SJSA1 (cell line): ENCODE measurements around the gene PDE9A. TPM values are rescaled to one million over a fixed set of nuclear protein-coding genes. Genes with fewer than 3 reads are reported as not detected.

Experiments used
- DNase-seq, 2 experiments: peaks; one replicate each; pipeline ENCODE4 v3.0.0-alpha.2; 2015 to 2020; ENCODE audit warnings: low spot score in 2 of 2, low read depth in 1 of 2
- H3K27ac ChIP-seq: fragments of 250-450 bp; sonication (Bioruptor Pico); 2 replicates; pipeline ENCODE4 v1.5.1; 2020; ENCODE audit warnings: mild to moderate bottlenecking, moderate library complexity
- H3K27me3 ChIP-seq: fragments of 250-450 bp; sonication (Bioruptor Pico); replicated peaks from 2 replicates; pipeline ENCODE4 v1.5.1; 2020; ENCODE audit warnings: mild to moderate bottlenecking, moderate library complexity
- H3K36me3 ChIP-seq: fragments of 250-450 bp; sonication (Bioruptor Pico); 2 replicates; pipeline ENCODE4 v1.5.1; 2020; ENCODE audit warnings: mild to moderate bottlenecking
- H3K4me1 ChIP-seq: fragments of 250-450 bp; sonication (Bioruptor Pico); replicated peaks from 2 replicates; pipeline ENCODE4 v1.6.1; 2021; ENCODE audit warnings: mild to moderate bottlenecking
- H3K4me3 ChIP-seq: fragments of 250-450 bp; sonication (Bioruptor Pico); 2 replicates; pipeline ENCODE4 v1.5.1; 2020; ENCODE audit warnings: mild to moderate bottlenecking
- H3K9me3 ChIP-seq: fragments of 250-450 bp; sonication (Bioruptor Pico); replicated peaks from 2 replicates; pipeline ENCODE4 v1.5.1; 2020; ENCODE audit warnings: mild to moderate bottlenecking
- total RNA-seq: library from RNA; depleted of rRNA; stranded (reverse); fragments of >200 nt; shearing (Covaris generic); gene quantifications from 2 replicates; pipeline ENCODE4 v1.2.3, GENCODE V29; 2014

PDE9A gene
- total RNA-seq, 1 experiment from 2014 or later = 10.3 TPM

DNA sequence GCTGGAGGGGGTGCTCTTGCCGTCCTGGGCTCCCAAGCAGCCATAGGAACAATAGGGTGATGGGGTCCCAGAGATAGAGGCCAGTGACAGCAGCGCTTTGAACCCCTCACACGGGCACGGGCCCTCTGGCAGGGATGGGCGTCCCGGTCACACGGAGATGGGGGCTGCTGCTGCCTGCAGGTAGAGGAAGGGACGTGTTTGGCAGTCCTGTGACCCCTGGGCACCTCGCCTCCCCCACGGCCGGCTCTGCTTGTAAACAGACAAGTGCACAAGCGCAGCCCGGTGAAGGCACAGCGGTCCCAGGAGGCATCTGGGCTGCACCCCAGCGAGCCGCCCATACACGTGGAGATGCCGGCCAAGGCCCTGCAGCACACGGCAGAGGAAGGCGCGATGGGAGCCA is 36.5 kb upstream of the PDE9A start:
- Histone ChIP-seq H3K27me3 (peaks cover 15% of the 10 kb centered on the region; the same call in 1 of the 2 replicates), H3K4me3 (no peak overlapping the region), H3K4me1 (peaks cover 15% of the 10 kb centered on the region)

GRCh38 chr21:42617486-42617885 is 35.9 kb upstream of the PDE9A start:
- H3K36me3 ChIP-seq = no peaks in the 10 kb centered on the region
- H3K9me3 ChIP-seq = peaks cover 2% of the 10 kb centered on the region; the same call in 1 of the 2 replicates
- no peak for DNase-seq
- no peak overlapping the region for H3K4me3 ChIP-seq
- peaks cover 15% of the 10 kb centered on the region for H3K4me1 ChIP-seq
- no peak overlapping the region for H3K27ac ChIP-seq
- peaks cover 15% of the 10 kb centered on the region; the same call in 1 of the 2 replicates for H3K27me3 ChIP-seq

More for the DNA sequence above, 36.5 kb upstream of the PDE9A start:
- Histone ChIP-seq H3K27ac (no peak overlapping the region), H3K9me3 (peaks cover 2% of the 10 kb centered on the region; the same call in 1 of the 2 replicates), H3K36me3 (no peaks in the 10 kb centered on the region)
- no peak for DNase-seq

DNA sequence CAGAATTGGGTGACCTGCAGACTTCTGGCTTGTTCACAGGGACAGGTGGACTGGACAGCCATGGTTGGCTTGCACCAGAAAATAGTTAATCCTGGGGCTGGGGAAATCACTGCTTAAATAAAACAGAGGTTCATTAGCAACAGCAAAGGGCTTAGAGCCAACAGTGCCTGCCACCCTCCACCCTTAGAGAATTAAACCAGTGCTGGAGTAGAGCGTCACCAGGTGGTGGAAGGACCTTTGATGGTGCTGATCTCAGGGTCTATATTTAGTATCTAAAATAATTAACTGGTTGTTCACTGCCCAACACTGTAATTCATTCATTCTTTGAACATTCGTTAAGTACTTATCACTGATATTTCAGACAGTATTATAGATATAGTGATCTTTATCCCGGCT is 34.7 kb upstream of the PDE9A start:
- H3K9me3 ChIP-seq = peaks cover 2% of the 10 kb centered on the region; the same call in 1 of the 2 replicates
- H3K27ac ChIP-seq = no peak overlapping the region
- no peak overlapping the region for H3K4me3 ChIP-seq
- DNase-seq = no peak
- peaks cover 15% of the 10 kb centered on the region for H3K4me1 ChIP-seq
- H3K36me3 ChIP-seq = no peaks in the 10 kb centered on the region
- peaks cover 15% of the 10 kb centered on the region; the same call in 1 of the 2 replicates for H3K27me3 ChIP-seq

- Histone ChIP-seq H3K27ac (no peak overlapping the region), H3K9me3 (peaks cover 2% of the 10 kb centered on the region; the same call in 1 of the 2 replicates), H3K27me3 (peaks cover 15% of the 10 kb centered on the region; the same call in 1 of the 2 replicates), H3K4me3 (no peak overlapping the region), H3K36me3 (no peaks in the 10 kb centered on the region), H3K4me1 (peaks cover 15% of the 10 kb centered on the region)
- DNase-seq = no peak
These were observed 34.3 kb upstream of the PDE9A start for GRCh38 chr21:42619166-42619565.

- Histone ChIP-seq H3K27me3 (peaks cover 15% of the 10 kb centered on the region; the same call in 1 of the 2 replicates), H3K9me3 (peaks cover under 1% of the 10 kb centered on the region; the same call in 1 of the 2 replicates), H3K36me3 (no peaks in the 10 kb centered on the region), H3K4me3 (no peak overlapping the region), H3K4me1 (peaks cover 15% of the 10 kb centered on the region), H3K27ac (no peak overlapping the region)
- DNase-seq = no peak
These were observed 33.6 kb upstream of the PDE9A start for GRCh38 chr21:42619841-42620240.

DNA sequence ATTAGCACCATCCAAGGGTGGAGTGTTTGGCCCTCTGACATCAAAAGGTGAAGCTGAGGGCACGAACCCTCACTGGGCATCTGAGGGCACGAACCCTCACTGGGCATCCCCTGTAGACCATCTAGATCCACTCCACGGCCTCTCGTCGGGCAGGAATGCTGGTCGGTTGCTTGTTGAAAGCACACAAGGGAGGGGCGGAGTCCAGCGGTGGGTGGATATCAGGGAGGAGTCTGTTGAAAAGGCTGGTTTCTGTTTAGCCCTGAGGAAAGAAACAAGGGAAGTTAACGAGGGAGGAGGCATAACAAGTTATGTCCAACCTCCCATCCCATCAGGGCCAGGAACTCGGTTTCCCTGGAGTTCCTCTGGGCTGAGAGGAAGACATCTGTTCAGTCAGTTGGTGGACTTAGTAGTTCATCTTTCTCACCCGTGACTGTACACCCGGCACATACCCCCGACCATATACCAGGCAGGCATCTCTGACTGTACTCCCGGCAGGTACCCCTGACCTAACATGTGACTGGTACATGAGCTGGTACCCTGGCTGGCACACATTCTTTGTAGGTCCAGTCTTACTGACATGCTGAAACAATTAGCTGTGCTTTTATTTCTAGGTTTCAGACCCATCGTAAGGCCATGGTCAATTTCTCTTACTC is 32.1 kb upstream of the PDE9A start:
- Histone ChIP-seq H3K27ac (no peak overlapping the region), H3K4me1 (peaks cover 15% of the 10 kb centered on the region), H3K36me3 (no peaks in the 10 kb centered on the region), H3K27me3 (0 out of 2 replicates have a peak, but pooled peaks cover 10% of the 10 kb centered on the region), H3K9me3 (no peaks in the 10 kb centered on the region), H3K4me3 (no peak overlapping the region)
- peak in 1 of 2 experiments; percentile 20 for DNase-seq

DNA sequence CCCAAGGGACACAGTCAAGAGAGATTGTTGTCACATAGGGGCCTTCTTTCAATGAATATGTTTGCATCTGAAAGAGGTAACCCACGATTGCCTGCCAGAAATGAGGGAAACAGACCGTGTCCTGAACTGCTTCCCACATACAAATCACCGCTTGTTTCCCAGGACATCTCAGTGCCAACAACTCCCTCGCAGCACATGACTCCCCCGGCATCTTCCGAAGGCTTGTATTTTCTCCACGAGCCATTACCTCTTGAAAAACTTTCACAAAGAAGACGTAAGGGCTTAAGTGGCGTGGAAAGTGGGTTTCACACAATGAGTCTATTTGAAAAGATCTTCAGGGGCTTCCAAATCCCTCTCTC is 31.6 kb upstream of the PDE9A start:
- Histone ChIP-seq H3K27ac (no peak overlapping the region), H3K4me1 (peaks cover 15% of the 10 kb centered on the region), H3K36me3 (no peaks in the 10 kb centered on the region), H3K4me3 (no peak overlapping the region), H3K27me3 (0 out of 2 replicates have a peak, but pooled peaks cover 10% of the 10 kb centered on the region), H3K9me3 (no peaks in the 10 kb centered on the region)
- no peak for DNase-seq

GRCh38 chr21:42622284-42622683 is 31.1 kb upstream of the PDE9A start:
- no peak for DNase-seq
- 0 out of 2 replicates have a peak, but pooled peaks cover 10% of the 10 kb centered on the region for H3K27me3 ChIP-seq

GRCh38 chr21:42623694-42624093 is 29.7 kb upstream of the PDE9A start:
- H3K27ac ChIP-seq = no peak overlapping the region
- no peaks in the 10 kb centered on the region for H3K36me3 ChIP-seq
- H3K27me3 ChIP-seq = 0 out of 2 replicates have a peak, but pooled peaks cover 6% of the 10 kb centered on the region
- DNase-seq = no peak
- H3K4me3 ChIP-seq = no peak overlapping the region
- no peaks in the 10 kb centered on the region for H3K9me3 ChIP-seq
- H3K4me1 ChIP-seq = peaks cover 15% of the 10 kb centered on the region

More at GRCh38 chr21:42622284-42622683, 31.1 kb upstream of the PDE9A start:
- H3K36me3 ChIP-seq = no peaks in the 10 kb centered on the region
- H3K4me1 ChIP-seq = peaks cover 15% of the 10 kb centered on the region
- H3K9me3 ChIP-seq = no peaks in the 10 kb centered on the region
- no peak overlapping the region for H3K4me3 ChIP-seq
- H3K27ac ChIP-seq = no peak overlapping the region

DNA sequence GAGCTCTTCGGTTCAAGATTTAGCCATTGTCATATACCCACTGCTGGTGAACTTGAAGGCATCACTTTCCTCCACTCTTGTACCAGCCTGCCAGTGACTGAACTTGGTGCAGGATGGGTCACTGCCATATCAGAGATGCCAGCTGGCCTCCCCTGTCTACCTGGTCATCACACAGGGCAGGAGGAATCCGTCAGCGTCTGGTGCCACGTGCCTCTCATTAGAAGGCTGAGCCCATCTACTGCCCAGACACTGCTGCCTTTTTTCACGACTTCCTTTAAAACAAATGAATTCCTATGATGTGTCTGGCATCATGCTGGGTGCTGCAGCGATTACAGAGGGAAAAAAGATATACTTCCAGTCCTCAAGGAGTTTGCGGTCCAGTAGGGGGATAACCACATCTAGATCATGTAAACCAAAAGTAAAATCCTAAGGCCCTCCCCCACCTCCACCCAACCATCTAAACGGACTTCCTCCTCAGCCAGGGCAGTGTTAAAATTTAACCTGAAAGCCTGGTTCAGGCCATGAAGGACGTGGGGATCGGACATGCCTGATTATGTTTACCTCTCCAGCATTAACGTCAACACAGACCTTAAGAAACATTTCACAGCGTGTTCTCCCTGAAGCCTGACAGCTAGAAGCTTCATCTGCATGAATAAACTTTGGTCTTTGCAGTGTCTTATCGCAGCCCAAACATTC is 29.2 kb upstream of the PDE9A start:
- H3K27me3 ChIP-seq = 0 out of 2 replicates have a peak, but pooled peaks cover under 1% of the 10 kb centered on the region
- no peak overlapping the region for H3K4me3 ChIP-seq
- no peak overlapping the region for H3K27ac ChIP-seq
- peaks cover 15% of the 10 kb centered on the region for H3K4me1 ChIP-seq
- H3K36me3 ChIP-seq = no peaks in the 10 kb centered on the region
- no peak for DNase-seq
- no peaks in the 10 kb centered on the region for H3K9me3 ChIP-seq

GRCh38 chr21:42624936-42625335 is 28.5 kb upstream of the PDE9A start:
- Histone ChIP-seq H3K27me3 (0 out of 2 replicates have a peak, but pooled peaks cover under 1% of the 10 kb centered on the region), H3K4me1 (peaks cover 11% of the 10 kb centered on the region), H3K9me3 (no peaks in the 10 kb centered on the region), H3K27ac (no peak overlapping the region), H3K36me3 (no peaks in the 10 kb centered on the region), H3K4me3 (no peak overlapping the region)
- no peak for DNase-seq

DNA sequence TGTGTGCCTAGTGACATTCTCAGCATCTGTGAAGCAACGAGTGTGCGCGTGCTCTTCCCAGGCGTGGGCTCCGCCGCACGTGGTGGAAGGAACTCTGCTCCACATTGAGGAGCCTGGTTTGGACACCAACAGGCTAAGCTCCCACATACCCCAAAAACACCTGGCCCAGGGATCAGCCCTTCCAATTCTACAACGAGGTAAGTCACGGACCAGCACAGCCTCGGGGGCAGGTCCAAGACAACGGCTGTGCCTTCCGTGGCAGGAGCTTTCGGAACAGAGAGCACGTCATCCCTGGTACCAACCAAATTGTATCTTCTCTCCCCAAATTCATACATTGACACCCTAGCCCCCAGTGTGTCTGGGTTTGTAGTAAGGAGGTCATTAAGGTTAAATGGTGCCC is 27.2 kb upstream of the PDE9A start:
- Histone ChIP-seq H3K36me3 (no peaks in the 10 kb centered on the region), H3K27me3 (0 out of 2 replicates have a peak, but pooled peaks cover 4% of the 10 kb centered on the region), H3K4me1 (peaks cover under 1% of the 10 kb centered on the region), H3K27ac (no peak overlapping the region), H3K9me3 (no peaks in the 10 kb centered on the region), H3K4me3 (no peak overlapping the region)
- no peak for DNase-seq

DNA sequence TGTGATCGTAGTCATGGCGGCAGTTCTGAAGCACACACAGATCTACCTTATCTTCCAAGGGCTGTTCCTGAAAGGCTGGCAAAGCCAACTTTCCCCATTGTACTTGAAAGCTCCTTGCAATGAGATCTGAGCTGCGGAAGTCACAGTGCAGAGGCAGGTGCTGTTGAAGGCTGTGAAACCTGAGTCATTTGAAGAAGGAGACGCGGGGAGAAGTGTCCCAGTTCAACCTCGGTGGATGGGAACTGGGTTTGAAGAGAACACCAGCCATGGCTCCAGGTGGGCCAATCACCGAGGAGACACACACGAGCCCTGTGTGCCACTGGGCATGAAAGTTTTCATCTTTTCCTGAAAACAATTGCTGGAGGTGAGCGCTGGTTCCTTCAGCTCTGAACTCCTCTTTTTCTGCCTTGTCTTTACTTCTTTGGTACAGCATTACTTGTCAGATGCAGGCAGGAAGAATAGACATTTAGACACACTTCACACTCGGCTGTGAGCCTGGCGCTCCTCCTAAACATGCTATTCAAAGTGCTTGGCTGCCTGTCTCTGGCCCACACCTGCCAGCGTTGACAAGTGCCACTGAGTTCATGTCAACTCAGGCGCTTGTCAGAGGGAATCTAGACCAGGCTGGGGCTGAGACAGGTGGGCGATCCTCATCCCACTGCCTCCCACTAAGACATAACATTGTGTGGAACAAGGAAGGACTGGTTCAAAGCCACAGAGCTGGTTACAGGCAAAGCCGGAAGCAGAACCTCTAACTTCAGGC is 25.7 kb upstream of the PDE9A start:
- Histone ChIP-seq H3K36me3 (no peaks in the 10 kb centered on the region), H3K27ac (no peak overlapping the region), H3K4me3 (no peak overlapping the region), H3K9me3 (no peaks in the 10 kb centered on the region), H3K27me3 (0 out of 2 replicates have a peak, but pooled peaks cover 4% of the 10 kb centered on the region), H3K4me1 (no peaks in the 10 kb centered on the region)
- DNase-seq = no peak
